ENCODE data around the gene CIITA.

The CIITA gene

DNA sequence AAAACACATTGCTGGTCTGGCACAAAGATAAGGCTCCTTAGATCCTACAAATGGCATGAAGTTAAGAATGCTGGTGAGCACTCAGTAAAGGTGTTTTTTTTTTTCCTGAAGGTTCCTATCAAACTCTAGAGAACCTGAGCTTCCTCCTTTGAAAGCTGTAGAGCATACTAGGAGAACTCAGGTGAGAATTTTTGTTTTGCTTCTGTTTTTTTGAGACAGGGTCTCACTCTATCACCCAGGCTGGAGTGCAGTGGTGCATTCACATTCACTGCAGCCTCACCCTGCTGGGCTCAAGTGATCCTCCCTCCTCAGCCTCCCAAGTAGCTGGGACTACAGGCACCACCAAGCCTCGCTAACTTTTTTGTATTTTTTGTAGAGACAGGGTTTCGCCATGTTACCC, 21.0 kb upstream of the CIITA start:
- Histone ChIP-seq H3K4me1 (ENCODE audit: control insufficient read depth, insufficient read depth, low read length) (no peaks in the 10 kb centered on the region), H3K9me3 (replicated peaks; ENCODE audit: low read length) (no peaks in the 10 kb centered on the region), H3K4me3 (ENCODE audit: low read length) (no peak overlapping the region), H3K4me2 (ENCODE audit: low read length) (no peak overlapping the region), H3K36me3 (ENCODE audit: insufficient read depth, low read length) (no peaks in the 10 kb centered on the region), H3K27me3 (ENCODE audit: control insufficient read depth, insufficient read depth, low read length) (peaks cover 9% of the 10 kb centered on the region), H3K9ac (ENCODE audit: low read depth, low read length) (no peak overlapping the region)

DNA sequence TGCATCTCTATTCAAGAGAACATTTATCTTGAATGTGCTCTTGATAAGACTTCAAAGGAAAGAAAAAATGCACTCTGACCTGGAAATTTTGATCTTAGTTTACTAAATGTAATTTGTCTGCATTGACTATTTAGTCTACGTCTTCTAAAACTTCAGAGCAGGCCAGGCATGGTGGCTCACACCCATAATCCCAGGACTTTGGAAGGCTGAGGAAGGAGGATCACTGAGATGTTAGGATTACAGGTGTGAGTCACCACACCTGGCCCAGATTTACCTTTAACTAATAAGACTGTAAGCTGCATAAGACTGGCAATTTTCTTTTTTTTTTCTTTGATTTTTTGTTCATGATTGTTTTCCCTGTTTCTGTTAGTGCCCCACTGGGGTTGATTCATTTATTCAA, 18.8 kb upstream of the CIITA start:
- Histone ChIP-seq H3K36me3 (ENCODE audit: insufficient read depth, low read length) (no peaks in the 10 kb centered on the region), H3K4me1 (ENCODE audit: control insufficient read depth, insufficient read depth, low read length) (peaks cover 14% of the 10 kb centered on the region), H3K27me3 (ENCODE audit: control insufficient read depth, insufficient read depth, low read length) (peaks cover 13% of the 10 kb centered on the region), H3K4me3 (ENCODE audit: low read length) (no peak overlapping the region), H3K4me2 (ENCODE audit: low read length) (no peak overlapping the region), H3K9me3 (replicated peaks; ENCODE audit: low read length) (no peaks in the 10 kb centered on the region), H3K9ac (ENCODE audit: low read depth, low read length) (no peak overlapping the region)

DNA sequence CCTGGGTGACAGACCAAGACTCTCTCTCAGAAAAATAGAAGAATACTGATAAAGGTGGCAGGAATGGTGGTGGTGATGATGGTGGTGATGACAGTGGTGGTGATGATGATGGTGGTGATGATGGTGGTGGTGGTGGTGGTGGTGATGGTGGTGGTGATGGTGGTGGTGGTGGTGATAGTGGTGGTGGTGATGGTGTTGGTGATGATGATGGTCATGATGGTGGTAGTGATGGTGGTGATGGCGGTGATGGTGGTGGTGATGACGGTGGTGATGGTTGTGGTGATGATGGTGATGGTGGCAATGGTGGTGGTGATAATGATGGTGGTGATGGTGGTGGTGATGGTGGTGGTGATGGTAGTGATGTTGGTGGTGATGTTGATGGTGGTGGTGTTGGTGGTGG, 18.0 kb upstream of the CIITA start:
- Histone ChIP-seq H3K4me1 (ENCODE audit: control insufficient read depth, insufficient read depth, low read length) (peaks cover 14% of the 10 kb centered on the region), H3K9ac (ENCODE audit: low read depth, low read length) (no peak overlapping the region), H3K27me3 (ENCODE audit: control insufficient read depth, insufficient read depth, low read length) (peaks cover 13% of the 10 kb centered on the region), H3K36me3 (ENCODE audit: insufficient read depth, low read length) (no peaks in the 10 kb centered on the region), H3K4me2 (ENCODE audit: low read length) (no peak overlapping the region), H3K9me3 (replicated peaks; ENCODE audit: low read length) (no peaks in the 10 kb centered on the region), H3K4me3 (ENCODE audit: low read length) (no peak overlapping the region)

- Histone ChIP-seq H3K4me1 (ENCODE audit: control insufficient read depth, insufficient read depth, low read length) (peaks cover 14% of the 10 kb centered on the region), H3K36me3 (ENCODE audit: insufficient read depth, low read length) (no peaks in the 10 kb centered on the region), H3K9ac (ENCODE audit: low read depth, low read length) (no peak overlapping the region), H3K4me3 (ENCODE audit: low read length) (no peak overlapping the region), H3K4me2 (ENCODE audit: low read length) (no peak overlapping the region), H3K9me3 (replicated peaks; ENCODE audit: low read length) (no peaks in the 10 kb centered on the region), H3K27me3 (ENCODE audit: control insufficient read depth, insufficient read depth, low read length) (peaks cover 13% of the 10 kb centered on the region)
Measured at GRCh38 chr16:10859658-10860057, 17.3 kb upstream of the CIITA start.

- Histone ChIP-seq H3K9me3 (replicated peaks; ENCODE audit: low read length) (no peaks in the 10 kb centered on the region), H3K4me3 (ENCODE audit: low read length) (no peak overlapping the region), H3K4me2 (ENCODE audit: low read length) (peak overlapping the region; percentile 45), H3K9ac (ENCODE audit: low read depth, low read length) (no peak overlapping the region), H3K27me3 (ENCODE audit: control insufficient read depth, insufficient read depth, low read length) (peaks cover 32% of the 10 kb centered on the region), H3K36me3 (ENCODE audit: insufficient read depth, low read length) (no peaks in the 10 kb centered on the region), H3K4me1 (ENCODE audit: control insufficient read depth, insufficient read depth, low read length) (peaks cover 14% of the 10 kb centered on the region)
Measured at GRCh38 chr16:10862438-10862837, 14.6 kb upstream of the CIITA start.

DNA sequence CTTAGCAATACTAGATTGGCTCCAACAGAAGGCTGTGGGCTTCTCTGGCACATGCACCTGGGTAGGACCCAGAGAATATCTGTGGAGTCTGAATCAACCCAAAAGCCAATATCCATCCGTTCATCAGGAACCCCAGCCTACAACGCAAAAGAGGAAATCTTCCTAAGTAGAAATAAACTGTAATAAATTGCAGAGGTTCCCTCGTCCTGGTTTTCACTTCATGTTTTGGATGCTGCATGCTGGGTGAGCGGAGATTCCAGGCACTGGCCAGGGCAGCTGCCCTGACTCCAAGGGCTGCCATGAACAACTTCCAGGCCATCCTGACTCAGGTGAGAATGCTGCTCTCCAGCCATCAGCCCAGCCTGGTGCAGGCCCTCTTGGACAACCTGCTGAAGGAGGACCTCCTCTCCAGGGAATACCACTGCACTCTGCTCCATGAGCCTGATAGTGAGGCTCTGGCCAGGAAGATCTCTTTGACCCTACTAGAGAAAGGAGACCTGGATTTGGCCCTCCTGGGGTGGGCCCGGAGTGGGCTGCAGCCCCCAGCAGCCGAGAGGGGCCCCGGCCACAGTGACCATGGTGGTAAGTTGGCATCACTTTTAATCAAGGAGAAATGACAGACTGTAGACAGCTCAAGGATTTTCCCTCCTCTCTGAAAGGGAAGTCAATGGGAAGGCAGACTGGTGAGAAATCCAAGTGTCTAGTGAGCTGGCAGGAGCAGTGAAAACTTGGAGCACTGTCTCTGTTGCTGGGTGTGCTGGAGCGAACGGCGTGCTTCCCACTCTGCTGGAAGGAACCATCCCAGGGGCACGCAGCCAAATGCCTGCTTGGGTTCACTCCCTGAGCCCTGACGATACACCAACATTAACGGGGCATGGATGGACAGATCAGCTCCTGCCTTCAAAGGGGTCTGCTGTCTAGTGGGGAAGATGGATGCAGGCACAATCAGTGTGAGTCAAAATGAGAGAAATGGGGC, 10.7 kb upstream of the CIITA start:
- no peak overlapping the region for H3K9ac ChIP-seq (ENCODE audit: low read depth, low read length)
- peaks cover 30% of the 10 kb centered on the region for H3K27me3 ChIP-seq (ENCODE audit: control insufficient read depth, insufficient read depth, low read length)
- no peaks in the 10 kb centered on the region for H3K36me3 ChIP-seq (ENCODE audit: insufficient read depth, low read length)
- H3K4me3 ChIP-seq (ENCODE audit: low read length): no peak overlapping the region
- no peak overlapping the region for H3K4me2 ChIP-seq (ENCODE audit: low read length)
- peaks cover 23% of the 10 kb centered on the region for H3K4me1 ChIP-seq (ENCODE audit: control insufficient read depth, insufficient read depth, low read length)
- no peaks in the 10 kb centered on the region for H3K9me3 ChIP-seq (replicated peaks; ENCODE audit: low read length)

GRCh38 chr16:10867199-10867598, 9.8 kb upstream of the CIITA start:
- Histone ChIP-seq H3K9ac (ENCODE audit: low read depth, low read length) (no peak overlapping the region), H3K4me2 (ENCODE audit: low read length) (no peak overlapping the region), H3K4me1 (ENCODE audit: control insufficient read depth, insufficient read depth, low read length) (peaks cover 25% of the 10 kb centered on the region), H3K4me3 (ENCODE audit: low read length) (no peak overlapping the region), H3K9me3 (replicated peaks; ENCODE audit: low read length) (no peaks in the 10 kb centered on the region), H3K27me3 (ENCODE audit: control insufficient read depth, insufficient read depth, low read length) (peaks cover 26% of the 10 kb centered on the region), H3K36me3 (ENCODE audit: insufficient read depth, low read length) (no peaks in the 10 kb centered on the region)

- Histone ChIP-seq H3K9ac (ENCODE audit: low read depth, low read length) (no peak overlapping the region), H3K27me3 (ENCODE audit: control insufficient read depth, insufficient read depth, low read length) (peaks cover 26% of the 10 kb centered on the region), H3K4me3 (ENCODE audit: low read length) (no peak overlapping the region), H3K4me1 (ENCODE audit: control insufficient read depth, insufficient read depth, low read length) (peaks cover 16% of the 10 kb centered on the region), H3K9me3 (replicated peaks; ENCODE audit: low read length) (no peaks in the 10 kb centered on the region), H3K36me3 (ENCODE audit: insufficient read depth, low read length) (no peaks in the 10 kb centered on the region), H3K4me2 (ENCODE audit: low read length) (no peak overlapping the region)
Measured at GRCh38 chr16:10868104-10868595, 8.9 kb upstream of the CIITA start.

GRCh38 chr16:10868596-10869469, 8.2 kb upstream of the CIITA start:
- Histone ChIP-seq H3K4me3 (ENCODE audit: low read length) (no peak overlapping the region), H3K9ac (ENCODE audit: low read depth, low read length) (no peak overlapping the region), H3K4me1 (ENCODE audit: control insufficient read depth, insufficient read depth, low read length) (peaks cover 15% of the 10 kb centered on the region)

DNA sequence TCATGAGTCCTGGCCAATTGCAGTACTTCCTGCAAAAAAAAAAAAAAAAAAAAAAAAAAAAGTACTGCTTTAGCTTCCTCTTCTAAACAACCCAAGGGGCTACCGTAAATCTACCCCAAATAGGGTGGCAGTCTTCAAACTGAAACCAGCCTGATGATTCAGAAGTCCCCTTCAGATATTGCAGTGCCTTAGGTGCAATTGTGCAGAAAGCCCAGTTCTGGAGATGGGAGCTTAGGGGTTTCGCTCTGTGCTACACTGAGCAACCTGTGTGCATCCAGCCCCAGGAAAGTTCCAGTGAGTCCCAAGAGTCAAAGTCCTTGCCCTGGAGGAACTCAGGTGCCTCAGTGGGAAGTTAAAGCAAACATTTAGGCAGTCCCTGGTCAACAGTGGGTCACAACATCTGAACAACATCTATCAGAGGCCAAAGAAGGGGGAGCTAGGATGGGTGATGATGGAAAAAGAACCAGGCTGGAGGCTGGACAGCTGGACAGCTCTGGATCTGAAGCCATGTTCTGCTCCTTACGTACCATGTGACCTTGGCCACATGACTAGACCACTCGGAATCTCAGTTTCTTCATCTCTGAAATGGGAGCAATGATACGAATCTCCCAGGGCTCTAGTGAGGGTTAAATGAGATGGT, 6.7 kb upstream of the CIITA start:
- peaks cover 15% of the 10 kb centered on the region for H3K4me1 ChIP-seq (ENCODE audit: control insufficient read depth, insufficient read depth, low read length)
- no peak overlapping the region for H3K9ac ChIP-seq (ENCODE audit: low read depth, low read length)
- no peak overlapping the region for H3K4me2 ChIP-seq (ENCODE audit: low read length)
- no peaks in the 10 kb centered on the region for H3K36me3 ChIP-seq (ENCODE audit: insufficient read depth, low read length)
- peaks cover 41% of the 10 kb centered on the region for H3K27me3 ChIP-seq (ENCODE audit: control insufficient read depth, insufficient read depth, low read length)
- no peak overlapping the region for H3K4me3 ChIP-seq (ENCODE audit: low read length)
- no peaks in the 10 kb centered on the region for H3K9me3 ChIP-seq (replicated peaks; ENCODE audit: low read length)

More at GRCh38 chr16:10868596-10869469, 8.2 kb upstream of the CIITA start:
- Histone ChIP-seq H3K4me2 (ENCODE audit: low read length) (no peak overlapping the region), H3K9me3 (replicated peaks; ENCODE audit: low read length) (no peaks in the 10 kb centered on the region), H3K36me3 (ENCODE audit: insufficient read depth, low read length) (no peaks in the 10 kb centered on the region), H3K27me3 (ENCODE audit: control insufficient read depth, insufficient read depth, low read length) (peaks cover 32% of the 10 kb centered on the region)

DNA sequence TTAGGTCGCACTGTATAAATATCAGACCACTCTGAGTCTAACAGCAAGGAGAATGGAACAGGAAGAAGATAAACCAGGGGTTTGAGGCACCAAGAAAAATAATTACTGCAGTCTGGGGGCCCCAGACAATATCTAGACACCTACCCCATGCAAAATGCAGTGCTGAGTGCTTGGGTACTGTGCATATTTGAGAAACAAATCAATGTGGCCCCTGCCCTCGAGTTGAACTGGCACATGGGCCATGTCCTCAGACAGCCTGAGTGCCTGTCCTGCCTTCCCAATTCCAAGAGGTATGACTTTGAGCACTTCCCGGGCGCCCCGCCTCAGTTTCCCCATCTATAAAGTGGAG, 6.2 kb upstream of the CIITA start:
- H3K36me3 ChIP-seq (ENCODE audit: insufficient read depth, low read length): no peaks in the 10 kb centered on the region
- peaks cover 15% of the 10 kb centered on the region for H3K4me1 ChIP-seq (ENCODE audit: control insufficient read depth, insufficient read depth, low read length)
- H3K4me3 ChIP-seq (ENCODE audit: low read length): no peak overlapping the region
- H3K9me3 ChIP-seq (replicated peaks; ENCODE audit: low read length): no peaks in the 10 kb centered on the region
- H3K9ac ChIP-seq (ENCODE audit: low read depth, low read length): no peak overlapping the region
- peak overlapping the region; percentile 67 for H3K4me2 ChIP-seq (ENCODE audit: low read length)
- peaks cover 42% of the 10 kb centered on the region for H3K27me3 ChIP-seq (ENCODE audit: control insufficient read depth, insufficient read depth, low read length)
